ENCODE data around the gene ALDH1L1.

Gene ALDH1L1

GRCh38 chr3:126109146-126109879, 71.1 kb downstream of the ALDH1L1 start:
- TF ChIP-seq CTCF (IDR thresholded peaks at IDR 0.05; ENCODE audit: low read depth, low read length) (no peak), MYC (IDR thresholded peaks at IDR 0.05; ENCODE audit: low read depth, low read length) (no peak), POLR2A (IDR thresholded peaks at IDR 0.05; ENCODE audit: extremely low read depth, insufficient read length) (no peak)
- TF ChIP-seq, protein P1, sequence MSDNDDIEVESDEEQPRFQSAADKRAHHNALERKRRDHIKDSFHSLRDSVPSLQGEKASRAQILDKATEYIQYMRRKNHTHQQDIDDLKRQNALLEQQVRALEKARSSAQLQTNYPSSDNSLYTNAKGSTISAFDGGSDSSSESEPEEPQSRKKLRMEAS (IDR thresholded peaks at IDR 0.05; ENCODE audit: low read depth, low read length): no peak
- no peak overlapping the region for H3K4me3 ChIP-seq (ENCODE audit: low read depth, low read length)
- no peak for DNase-seq (ENCODE audit: low read depth)

GRCh38 chr3:126108676-126109050, 71.7 kb downstream of the ALDH1L1 start:
- DNase-seq (ENCODE audit: low read depth): no peak
- no peak overlapping the region for H3K4me3 ChIP-seq (ENCODE audit: low read depth, low read length)
- TF ChIP-seq, protein P1 (IDR thresholded peaks at IDR 0.05; ENCODE audit: low read depth, low read length): no peak
- TF ChIP-seq CTCF (IDR thresholded peaks at IDR 0.05; ENCODE audit: low read depth, low read length) (no peak), MYC (IDR thresholded peaks at IDR 0.05; ENCODE audit: low read depth, low read length) (no peak), POLR2A (IDR thresholded peaks at IDR 0.05; ENCODE audit: extremely low read depth, insufficient read length) (no peak)

GRCh38 chr3:126107957-126108675, 72.3 kb downstream of the ALDH1L1 start:
- peak; percentile 20 for DNase-seq (ENCODE audit: low read depth)
- no peak overlapping the region for H3K4me3 ChIP-seq (ENCODE audit: low read depth, low read length)
- TF ChIP-seq, protein P1 (IDR thresholded peaks at IDR 0.05; ENCODE audit: low read depth, low read length): no peak
- no peak for TF ChIP-seq CTCF (IDR thresholded peaks at IDR 0.05; ENCODE audit: low read depth, low read length)
- no peak for TF ChIP-seq MYC (IDR thresholded peaks at IDR 0.05; ENCODE audit: low read depth, low read length)
- no peak for TF ChIP-seq POLR2A (IDR thresholded peaks at IDR 0.05; ENCODE audit: extremely low read depth, insufficient read length)

- TF ChIP-seq POLR2A (IDR thresholded peaks at IDR 0.05; ENCODE audit: extremely low read depth, insufficient read length) (no peak), MYC (IDR thresholded peaks at IDR 0.05; ENCODE audit: low read depth, low read length) (no peak), CTCF (IDR thresholded peaks at IDR 0.05; ENCODE audit: low read depth, low read length) (no peak)
- TF ChIP-seq, protein P1 (IDR thresholded peaks at IDR 0.05; ENCODE audit: low read depth, low read length): no peak
- DNase-seq (ENCODE audit: low read depth): no peak
- H3K4me3 ChIP-seq (ENCODE audit: low read depth, low read length): no peak overlapping the region
These were observed 73.0 kb downstream of the ALDH1L1 start for GRCh38 chr3:126107203-126107939.

DNA sequence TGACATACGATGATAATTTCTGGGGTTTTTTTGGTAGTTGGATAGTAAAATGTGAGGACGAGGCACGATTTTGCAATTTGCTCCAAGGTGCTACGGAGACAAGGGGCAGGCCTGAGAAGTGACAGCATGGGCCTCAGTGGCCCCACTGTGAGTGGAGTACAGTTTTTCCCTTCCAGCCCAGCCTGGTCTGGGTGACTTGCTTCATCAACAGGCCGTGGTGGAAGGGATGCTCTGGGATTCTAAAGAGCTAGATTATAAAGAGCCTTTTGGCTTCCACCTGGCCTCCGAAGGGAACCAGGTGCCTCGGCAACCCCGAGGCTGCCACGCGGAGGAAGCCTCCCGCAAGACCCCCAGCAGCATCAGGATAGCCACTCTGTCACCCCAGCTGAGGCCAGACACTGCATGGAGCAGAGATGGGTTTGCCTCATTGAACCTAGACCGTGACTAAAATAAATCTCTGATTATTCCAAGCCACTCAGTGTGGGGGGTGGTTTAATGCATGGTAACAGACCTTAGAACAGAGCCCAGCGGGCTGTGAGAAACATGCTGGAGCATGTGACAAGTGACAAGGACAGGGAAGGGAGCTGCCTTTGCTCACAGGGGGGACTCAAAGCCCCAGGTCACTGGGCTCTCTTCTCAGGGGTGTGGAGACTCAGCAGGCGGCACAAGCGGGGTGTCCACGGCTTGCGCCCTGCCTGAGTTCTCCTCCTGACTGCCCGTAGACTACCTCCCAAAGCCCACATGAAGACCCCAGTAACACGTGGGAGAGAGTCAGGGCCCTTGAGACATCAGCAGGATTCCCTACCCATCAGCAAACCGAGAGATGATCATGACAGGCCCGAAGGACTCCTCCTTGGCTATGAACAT, 73.8 kb downstream of the ALDH1L1 start:
- TF ChIP-seq, protein P1 (IDR thresholded peaks at IDR 0.05; ENCODE audit: low read depth, low read length): no peak
- TF ChIP-seq MYC (IDR thresholded peaks at IDR 0.05; ENCODE audit: low read depth, low read length) (no peak), CTCF (IDR thresholded peaks at IDR 0.05; ENCODE audit: low read depth, low read length) (no peak), POLR2A (IDR thresholded peaks at IDR 0.05; ENCODE audit: extremely low read depth, insufficient read length) (no peak)
- H3K4me3 ChIP-seq (ENCODE audit: low read depth, low read length): no peak overlapping the region
- DNase-seq (ENCODE audit: low read depth): no peak

All from NB4 (cell line).